ENCODE results near the gene LRRC63.
"Not testable (repeated sequence)": the region's sequence is repeated elsewhere in the genome, so short reads cannot be mapped to it uniquely, and the experiment has no call there.

The LRRC63 gene

DNA sequence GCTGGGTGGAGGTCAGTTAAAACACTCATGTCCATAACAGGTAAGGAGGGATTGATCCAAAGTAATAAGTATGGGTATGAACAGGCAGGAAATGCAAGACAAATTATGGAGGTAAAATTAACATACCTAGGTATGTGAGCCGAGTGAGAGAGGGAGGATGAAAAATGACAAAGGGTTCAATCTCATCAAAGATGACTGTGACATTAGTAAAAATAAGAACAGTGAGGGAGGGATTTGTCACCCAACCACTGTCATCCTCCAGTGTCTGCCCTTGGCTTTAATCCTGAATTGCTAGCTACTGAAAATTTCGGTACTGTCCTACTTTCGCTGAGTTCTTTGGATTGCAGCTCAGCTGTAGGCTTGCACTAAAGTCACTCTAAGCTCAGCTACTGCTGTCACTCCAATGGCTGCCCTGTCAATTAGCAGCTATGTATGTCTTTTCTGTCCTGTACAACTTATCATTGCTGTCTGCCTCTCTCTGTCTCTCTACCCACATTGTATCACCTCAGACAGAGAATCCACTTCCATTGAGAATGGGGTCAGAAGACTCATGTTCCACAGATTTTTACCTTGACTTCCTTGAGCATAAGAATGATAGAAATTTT is 62.5 kb downstream of the LRRC63 start:
- no peak for DNase-seq

DNA sequence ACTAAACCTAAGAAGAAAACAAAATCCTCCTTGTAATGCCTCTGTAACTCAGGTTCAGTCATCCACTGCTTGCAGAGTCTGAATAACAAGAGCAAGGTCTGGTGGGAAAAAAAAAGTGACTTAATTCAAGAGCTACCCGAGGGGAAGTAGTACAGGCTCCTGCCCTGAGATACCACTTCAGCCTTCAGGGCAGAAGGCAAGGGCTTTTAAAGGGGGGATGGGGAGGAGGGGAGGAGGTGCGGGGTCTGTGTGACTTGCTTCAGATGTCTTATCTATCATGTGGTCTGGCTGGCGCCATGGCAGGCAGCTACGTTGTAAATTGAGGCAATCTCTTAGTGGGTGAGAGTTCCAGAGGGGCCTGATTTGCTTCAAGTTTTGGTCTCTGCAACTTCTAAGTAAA is 66.7 kb downstream of the LRRC63 start:
- no peak for DNase-seq

DNA sequence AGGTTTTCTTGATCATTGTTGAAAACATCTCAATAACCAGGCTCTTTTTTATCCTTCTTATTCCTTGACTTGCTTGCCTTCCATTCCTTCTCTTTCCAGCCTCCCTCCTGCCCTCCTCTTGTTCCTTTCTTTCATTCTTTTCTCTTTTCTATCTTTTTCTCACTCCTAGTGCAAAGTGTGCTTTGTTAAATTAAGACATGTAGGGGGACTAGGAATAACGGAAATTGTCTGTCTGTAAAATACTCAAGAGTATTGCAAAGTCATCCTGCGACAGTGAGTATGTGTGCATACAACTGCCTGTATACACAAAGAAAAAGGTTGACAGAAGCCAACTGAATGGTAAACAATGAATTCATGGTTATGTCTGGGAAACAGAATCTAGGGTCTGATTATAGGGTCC is 70.1 kb downstream of the LRRC63 start:
- no peak for DNase-seq

DNA sequence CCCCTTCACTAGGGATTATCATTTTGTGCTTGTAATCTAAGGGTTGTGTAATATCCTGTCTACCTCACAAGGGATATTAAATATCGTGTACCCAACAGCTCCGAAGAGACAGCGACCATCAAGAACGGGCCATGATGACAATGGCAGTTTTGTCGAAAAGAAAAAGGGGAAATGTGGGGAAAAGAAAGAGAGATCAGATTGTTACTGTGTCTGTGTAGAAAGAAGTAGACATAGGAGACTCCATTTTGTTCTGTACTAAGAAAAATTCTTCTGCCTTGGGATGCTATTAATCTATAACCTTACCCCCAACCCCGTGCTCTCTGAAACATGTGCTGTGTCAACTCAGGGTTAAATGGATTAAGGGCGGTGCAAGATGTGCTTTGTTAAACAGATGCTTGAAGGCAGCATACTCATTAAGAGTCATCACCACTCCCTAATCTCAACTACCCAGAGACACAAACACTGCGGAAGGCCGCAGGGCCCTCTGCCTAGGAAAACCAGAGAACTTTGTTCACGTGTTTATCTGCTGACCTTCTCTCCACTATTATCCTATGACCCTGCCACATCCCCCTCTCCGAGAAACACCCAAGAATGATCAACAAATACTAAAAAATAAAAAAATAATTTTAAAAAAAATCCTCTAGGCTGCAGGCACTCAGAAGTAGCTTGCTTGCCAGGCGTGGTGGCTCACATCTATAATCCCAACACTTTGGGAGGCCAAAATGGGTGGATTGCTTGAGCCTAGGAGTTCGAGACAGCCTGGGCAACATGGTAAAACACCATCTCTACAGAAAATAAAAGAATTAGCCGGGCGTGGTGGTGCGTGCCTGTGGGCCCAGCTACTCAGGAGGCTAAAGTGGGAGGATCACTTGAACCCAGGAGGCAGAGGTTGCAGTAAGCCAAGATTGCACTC is 72.4 kb downstream of the LRRC63 start:
- not testable (repeated sequence) for DNase-seq

DNA sequence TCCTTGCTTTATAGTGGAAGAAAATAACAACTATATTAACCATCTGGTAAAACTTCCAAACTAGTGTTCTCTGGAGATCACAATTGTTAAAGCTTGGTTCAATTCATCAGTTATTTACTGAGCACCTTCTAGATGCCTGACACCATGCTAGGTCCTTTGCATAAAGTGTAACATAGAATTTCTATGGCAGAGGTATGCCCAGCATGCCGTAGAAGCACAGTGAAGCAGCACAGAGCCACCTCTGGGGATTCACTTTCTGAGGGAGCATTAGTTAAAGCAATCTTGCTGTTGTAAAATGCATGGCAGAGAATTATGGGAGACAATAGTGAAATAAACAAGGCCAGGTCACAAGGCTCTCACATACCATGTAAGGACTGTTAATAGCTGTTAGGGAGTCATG is 75.2 kb downstream of the LRRC63 start:
- no peak for DNase-seq

DNA sequence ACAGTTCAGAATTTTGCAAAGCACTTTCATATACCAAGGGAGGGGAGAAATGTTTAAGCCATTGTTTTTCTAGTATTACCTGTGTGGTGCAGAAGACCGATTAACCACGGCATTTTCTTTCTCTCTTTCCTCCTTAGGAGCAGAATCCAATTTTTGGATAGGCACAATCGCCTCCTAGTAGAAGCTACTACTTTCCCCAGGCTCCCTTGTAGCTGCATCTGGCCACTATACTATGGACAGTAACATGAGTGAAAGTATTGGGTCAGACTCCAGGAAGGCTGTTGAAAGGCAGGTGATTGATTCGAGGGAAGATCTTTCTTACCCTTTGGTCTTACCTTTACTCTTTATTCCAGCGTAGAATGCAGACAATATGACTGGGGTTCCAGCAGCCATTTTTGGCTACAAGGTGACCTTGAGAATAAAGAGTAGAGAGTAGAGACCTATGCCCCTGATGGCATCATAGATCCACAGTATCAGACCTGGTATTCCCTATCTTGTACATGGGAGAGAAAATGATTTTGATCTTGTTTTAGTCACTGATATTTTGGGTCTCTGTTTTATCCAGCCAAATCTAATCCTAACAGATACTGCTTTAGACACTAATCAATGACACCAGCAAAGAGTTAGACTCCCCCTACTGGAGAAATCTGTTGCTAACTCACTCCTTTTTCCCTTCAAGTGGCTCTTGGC is 77.0 kb downstream of the LRRC63 start:
- no peak for DNase-seq

DNA sequence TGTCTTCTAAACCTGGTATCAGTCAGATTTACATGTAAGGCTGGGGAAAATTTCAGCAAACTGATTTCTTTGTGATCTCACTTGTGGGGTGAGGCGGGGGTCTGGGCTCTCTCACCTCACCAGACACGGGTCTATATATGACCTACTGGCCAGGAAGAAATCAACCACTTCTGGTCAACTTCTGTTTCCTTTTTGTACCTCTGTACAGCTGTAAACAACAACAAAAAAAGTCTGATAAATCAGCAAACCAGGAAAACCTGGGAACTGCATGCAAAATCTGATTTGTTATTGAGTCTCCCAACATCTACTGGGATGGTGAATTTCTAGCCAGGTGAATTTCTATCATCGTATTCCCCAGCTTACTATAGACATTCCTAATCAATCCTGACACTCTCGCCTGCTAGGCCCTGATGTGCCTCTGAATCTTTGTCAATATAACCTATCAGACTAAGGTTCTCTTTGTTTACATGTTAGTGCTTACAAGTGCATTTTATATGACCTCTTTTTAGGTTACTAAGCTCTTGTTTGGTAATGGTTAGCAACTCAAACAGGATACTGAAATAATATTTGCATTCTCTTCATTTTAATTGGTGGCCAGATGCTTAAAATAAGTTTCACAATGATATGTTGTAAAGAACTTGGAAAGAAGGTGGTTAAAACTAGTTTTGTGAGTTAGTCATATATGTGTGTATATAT is 77.7 kb downstream of the LRRC63 start:
- DNase-seq: no peak

DNA sequence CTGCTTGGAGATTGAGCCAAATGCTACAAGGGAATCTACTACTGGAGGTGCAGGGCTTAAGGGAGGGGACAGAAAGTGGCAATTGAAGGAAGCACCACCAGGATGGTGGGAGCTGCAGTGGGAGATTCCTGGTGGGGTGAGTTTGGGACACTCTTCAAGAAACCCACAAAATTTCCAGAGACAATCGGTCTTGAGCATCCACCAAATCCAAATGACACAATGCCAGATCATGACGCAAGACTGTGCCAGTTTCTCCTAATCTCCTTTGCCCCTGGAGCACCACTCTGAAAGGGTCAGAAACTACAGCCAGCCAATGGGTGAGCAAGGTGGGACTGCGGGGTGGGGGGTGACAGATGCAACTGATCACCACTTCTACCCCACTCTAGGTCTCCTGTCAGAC is 78.7 kb downstream of the LRRC63 start:
- DNase-seq: no peak

DNA sequence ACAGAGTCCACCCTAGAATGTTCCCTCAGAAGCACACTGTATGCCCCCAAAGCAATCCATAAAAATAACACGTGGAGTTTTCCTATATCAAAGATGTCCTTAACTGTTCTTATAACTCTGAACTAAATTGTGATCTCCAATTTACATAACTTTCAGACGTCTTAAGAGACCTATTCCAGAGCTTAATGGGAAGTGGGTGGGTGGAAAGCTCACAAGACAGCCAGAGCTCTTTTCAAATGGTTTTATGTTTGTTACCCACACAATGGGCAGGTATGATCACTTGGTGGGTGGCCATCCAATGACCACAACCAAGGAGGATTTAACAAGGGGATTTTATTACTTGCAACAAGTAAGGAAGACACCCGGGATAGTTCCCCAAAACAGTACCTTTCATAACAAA is 81.7 kb downstream of the LRRC63 start:
- DNase-seq: no peak

DNA sequence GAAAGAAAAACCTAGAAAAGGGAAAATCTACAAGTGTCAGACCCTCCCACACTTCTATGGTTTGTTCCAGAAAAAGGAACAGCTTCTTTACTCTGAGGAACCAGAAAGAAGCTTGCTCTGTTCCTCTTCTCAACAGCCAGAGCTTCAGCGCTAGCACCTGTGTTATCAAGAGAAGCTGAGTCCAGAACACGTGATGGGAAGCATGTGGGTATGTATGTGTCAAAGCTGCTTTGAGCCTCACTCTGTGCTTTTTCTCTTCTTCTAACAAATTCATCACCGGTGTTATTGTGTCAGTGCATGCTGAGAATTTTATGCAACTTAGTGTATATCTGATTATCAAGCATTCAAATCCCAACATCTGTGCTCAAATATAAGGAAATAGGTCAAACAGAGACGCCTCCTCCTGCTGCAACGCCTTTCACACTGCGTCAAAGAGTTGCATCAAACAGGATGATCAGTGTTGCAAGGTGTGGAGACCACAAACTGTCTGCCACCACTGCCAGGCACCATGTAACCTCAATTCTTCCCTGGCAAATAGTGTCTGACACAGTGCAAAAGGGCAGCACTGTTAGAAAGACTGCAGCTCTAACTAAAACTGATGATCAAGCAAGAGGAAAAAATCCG is 83.9 kb downstream of the LRRC63 start:
- no peak for DNase-seq

DNA sequence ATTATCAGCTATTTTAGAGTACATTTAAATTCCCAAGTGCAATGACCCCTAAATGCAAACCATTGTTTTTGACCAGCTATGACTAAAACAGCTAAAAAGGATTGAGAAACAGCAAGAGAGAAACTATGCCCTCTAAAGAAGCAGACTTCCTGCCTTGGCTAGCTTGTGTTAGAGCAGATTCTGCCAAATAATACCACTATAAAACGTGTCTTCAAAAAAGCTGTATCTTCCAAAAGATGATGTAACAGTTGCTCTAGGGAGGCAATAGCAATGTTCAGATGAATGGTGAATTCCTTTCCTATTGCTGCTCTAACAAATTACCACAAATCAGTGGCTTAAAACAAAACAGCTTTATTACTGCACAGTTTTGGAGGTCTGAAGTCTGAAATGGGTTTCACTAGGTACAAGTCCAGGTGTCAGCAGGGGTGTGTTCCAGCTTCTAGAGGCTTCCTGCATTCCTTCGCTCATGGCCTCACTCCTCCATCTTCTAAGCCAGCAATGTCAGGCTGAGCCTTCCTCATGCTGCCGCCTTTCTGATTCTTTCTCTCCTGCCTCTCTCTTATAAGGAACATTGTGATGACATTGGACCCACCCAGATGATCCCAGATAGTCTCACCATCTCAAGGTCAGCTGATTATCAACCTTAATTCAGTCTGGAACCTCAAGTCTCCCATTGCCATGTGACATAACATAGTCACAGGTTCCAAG is 84.5 kb downstream of the LRRC63 start:
- DNase-seq: no peak

DNA sequence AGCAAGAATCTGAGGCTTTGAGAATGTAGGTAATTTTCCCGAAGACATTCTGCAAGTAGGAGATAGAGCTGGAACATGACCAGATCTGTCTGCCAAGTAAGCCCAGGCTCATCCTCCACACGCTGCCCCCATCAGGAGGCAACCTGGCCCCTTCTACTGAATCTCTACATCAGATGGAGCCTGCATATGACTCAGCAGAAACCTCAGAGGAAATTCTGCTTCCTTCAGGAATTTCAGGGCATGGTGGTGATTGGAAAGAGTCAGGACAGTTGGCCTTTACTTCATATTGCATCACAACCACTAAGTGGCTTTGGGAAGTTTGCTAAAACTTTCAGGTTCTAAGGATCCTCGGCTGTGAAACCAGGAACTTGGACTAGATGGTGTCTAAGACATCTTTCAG is 85.2 kb downstream of the LRRC63 start:
- DNase-seq: no peak

DNA sequence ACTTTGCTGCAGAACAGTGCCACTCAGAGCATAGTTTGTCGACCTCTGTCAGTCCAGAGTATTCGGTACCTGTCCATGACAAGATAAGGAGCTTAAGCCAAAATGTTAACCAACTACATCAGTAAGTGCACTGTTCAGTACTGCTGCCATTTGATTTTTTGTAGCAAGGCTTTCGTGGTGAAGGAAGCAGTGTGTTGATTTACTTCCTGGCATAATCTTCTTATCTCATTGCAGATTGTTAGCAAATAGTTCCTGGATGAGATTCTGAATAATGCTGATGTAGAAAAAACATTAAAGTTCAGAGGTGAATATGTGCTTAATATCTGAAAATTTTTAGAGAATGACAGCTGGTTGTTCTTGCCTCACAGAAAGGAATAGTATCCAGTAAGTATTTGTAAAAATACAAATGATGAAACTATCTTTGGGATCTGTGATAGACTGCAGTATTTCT is 85.7 kb downstream of the LRRC63 start:
- no peak for DNase-seq

DNA sequence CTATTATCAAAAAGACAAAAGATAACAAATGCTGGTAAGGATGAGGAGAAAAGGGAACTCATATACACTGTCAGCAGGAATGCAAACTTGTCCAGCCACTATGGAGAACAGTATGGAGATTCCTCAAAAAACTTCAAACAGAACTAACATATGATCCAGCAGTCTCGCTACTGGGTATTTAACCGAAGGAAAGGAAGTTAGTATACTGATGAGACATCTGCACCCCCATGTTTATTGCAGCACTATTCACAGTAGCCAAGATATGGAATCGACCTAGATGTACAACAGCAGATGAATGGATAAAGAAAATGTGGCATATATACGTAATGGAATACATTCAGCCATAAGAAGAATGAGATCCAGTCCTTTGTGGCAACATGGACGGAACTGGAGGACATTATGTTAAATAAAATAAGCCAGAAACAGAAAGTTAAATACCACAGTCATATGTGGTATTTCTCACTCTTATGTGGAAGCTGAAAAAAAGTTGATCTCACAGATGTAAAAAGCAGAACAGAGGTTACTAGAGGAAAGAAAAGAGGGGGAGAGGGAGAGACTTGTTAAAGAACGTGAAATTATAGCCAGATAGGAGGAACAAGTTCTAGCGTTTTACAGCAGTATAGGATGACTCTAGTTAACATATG is 92.1 kb downstream of the LRRC63 start:
- no peak for DNase-seq

DNA sequence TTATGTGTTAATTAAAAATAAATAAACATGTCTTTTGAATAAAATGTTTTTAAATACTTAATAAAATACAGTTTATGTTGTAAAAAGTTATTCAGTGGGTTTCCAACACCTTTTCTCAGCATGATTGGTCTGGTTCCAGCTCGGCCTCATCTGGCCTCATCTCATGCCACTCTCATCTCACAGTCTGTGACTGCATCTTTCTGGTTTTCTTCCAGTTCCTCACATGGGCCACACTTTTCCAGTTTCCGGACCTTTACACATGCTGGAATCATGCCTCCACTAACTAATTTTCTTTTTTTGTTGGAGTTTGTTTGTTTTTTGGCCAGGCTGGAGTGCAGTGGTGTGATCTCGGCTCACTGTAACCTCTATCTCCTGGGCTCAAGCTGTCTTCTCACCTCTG is 92.8 kb downstream of the LRRC63 start:
- no peak for DNase-seq

DNA sequence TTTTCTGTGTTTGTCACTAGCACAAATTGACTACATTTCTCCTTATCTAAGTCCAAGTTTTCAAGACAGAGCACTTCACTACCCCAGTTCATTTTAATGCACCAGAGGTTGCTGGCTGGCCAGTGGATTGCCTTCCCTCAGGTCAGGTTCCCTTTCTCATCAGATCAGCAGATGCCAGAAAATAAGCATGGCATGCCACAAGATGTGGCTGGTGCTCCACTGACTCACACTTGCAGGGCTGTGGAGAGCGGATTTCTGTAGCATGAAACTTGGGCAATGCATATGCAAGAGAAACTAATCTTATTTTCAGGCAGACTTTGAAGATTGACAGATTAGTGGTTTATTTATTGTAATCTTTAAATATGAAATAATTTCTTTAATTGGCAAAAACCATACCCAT is 95.8 kb downstream of the LRRC63 start:
- no peak for DNase-seq

DNA sequence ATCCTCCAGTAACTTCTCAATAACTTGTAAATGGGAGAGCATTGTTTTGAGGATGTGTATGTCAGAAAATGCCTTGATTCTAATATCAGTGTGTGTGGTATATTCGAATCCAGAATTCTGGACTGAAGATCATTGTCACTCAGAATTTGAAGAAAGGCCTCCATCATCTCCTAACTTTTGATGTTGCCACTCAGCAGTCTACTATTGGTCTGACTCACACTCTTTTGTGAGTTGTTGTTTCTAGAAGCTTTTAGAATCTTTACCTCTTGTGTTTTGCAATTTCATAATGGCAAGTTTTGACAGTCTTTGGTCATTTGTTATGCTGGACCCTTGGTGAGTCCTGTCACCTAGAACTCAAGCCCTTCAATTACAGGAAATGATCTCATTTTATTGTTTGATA is 98.3 kb downstream of the LRRC63 start:
- no peak for DNase-seq

DNA sequence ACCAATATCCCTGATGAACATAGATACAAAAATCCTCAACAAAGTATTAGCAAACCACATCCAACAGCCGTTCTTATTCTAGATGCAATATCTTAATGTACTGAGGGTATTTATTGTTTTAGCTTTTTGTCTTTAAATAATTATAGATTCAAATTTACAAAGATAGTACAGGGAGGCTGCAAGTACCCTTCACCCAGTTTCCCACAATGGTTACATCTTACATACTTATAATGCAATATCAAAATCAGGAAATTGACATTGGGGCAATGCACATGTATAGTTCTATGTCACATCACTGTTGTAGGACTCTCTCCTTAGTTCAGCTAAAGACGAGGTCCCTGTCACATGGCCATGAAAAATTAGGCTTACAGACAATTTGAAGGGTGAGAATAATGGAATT is 99.5 kb downstream of the LRRC63 start:
- no peak for DNase-seq

DNA sequence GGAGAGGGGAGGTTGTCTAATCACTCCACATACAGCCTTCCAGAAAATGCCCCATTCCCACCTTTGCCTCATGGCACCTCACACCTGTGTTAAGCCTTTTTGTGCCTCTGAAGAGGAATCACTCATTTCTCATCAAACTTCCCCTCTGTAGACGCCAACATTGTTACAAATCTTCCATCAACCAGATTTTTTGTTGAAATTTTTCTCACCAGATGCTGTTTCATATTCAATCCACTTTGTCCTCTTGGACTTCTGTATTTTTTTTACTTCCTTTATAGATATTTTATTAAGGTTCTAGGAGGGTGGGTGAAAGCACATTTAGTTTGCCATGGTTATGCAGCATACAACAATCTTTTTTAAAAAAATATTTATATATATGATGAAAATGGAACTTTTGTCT is 101.3 kb downstream of the LRRC63 start:
- no peak for DNase-seq

DNA sequence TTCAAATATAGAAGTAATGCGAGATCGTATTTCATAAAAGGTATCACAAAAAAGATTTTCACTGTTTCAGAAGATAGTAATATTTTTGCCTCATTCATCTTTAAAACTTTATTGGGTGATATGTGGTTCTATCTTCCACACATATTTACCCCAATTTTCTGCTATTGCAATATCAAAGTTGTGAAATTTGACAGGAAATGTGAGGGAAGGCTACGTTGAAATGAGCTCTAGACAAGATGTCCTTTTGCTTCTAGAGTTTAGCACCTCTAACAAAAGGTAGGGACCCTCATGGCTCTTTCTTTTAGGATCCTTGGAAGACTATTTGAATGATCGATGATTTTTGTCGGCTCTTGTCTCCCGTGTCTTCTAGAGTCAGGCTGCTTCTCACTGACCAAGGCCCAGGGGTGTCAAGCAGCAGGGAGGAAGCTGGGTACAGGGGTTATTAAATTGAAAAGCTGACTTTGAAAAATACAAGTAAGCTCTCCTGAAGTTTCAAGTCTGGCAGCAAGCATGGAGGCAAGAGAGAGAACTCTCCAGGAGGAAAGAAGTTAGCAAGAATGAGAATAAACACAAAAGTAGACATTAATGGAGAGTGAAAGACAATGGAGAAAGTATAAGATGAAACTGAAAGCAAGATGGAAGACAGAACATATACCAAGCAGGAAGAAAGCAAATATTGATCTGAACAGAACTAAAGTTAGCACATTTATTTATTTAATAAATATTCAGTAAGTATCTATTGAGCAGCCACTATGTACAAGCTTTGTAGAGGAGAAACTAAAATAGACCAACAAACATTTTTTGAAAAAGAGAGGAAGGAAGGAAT is 101.9 kb downstream of the LRRC63 start:
- DNase-seq: no peak

DNA sequence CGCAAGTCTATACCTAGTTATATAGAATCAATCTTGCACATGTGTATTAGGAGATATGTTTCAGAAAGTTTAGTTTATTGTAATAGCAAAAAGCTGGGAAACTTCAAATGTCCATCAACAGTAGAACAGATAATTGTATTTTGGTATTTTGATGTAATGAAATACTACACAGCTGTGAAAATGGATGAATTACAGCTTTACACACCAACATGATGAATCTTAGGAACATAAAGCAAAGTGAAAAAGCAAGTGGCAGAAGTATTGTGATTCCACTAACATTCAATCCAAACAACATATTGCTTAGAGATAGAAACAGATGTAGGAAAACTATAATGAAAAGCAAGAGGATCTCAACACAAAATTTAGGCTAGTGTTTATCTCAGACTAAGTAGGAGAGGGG is 102.9 kb downstream of the LRRC63 start:
- no peak for DNase-seq

Data from stimulated activated CD4-positive, alpha-beta T cell treated with anti-CD3 and anti-CD28 coated beads, Interleukin-4, amount 100 ng/mL, for 1 hour (primary cell).